Tibial nerve (tissue), 4 donors: ENCODE results near the gene COL8A2. TPM values are rescaled to one million over a fixed set of nuclear protein-coding genes. Genes with fewer than 3 reads are reported as not detected.

Source experiments
- DNase-seq, 2 donors: peaks; one replicate each; pipeline ENCODE4 v3.0.0-alpha.2; 2019; ENCODE audit warnings: low spot score in 2 of 2
- H3K27ac ChIP-seq, 4 donors: fragments of 200-600 bp; sonication (generic) in 3 of 4; one replicate each; pipeline ENCODE4 v1.5.1; 2017 to 2019; ENCODE audit warnings: mild to moderate bottlenecking in 1 of 4
- H3K27me3 ChIP-seq, 2 donors: fragments of 200-600 bp; sonication (generic) in 1 of 2; one replicate each; pipeline versions ENCODE4 v1.5.1 to v1.6.0; 2017 to 2019
- H3K36me3 ChIP-seq, 3 donors: fragments of 200-600 bp; sonication (generic); one replicate each; pipeline ENCODE4 v1.5.1; 2018 to 2019
- H3K4me1 ChIP-seq, 4 donors: fragments of 200-600 bp; sonication (generic) in 3 of 4; one replicate each; pipeline ENCODE4 v1.5.1; 2017 to 2019
- H3K4me3 ChIP-seq, 4 donors: fragments of 200-600 bp; sonication (generic) in 3 of 4; one replicate each; pipeline ENCODE4 v1.5.1; 2017 to 2019; ENCODE audit warnings: mild to moderate bottlenecking in 1 of 4, moderate library complexity in 1 of 4
- H3K9me3 ChIP-seq, 4 donors: fragments of 200-600 bp; sonication (generic) in 3 of 4; one replicate each; pipeline ENCODE4 v1.5.1; 2017 to 2019
- CTCF ChIP-seq, 5 experiments: fragments of 200-600 bp in 3 of 5; fragments of 450-650 bp in 2 of 5; sonication (generic) in 3 of 5; IDR thresholded peaks; one replicate each; pipeline ENCODE4 v1.5.1; 2016 to 2019; ENCODE audit warnings: antibody characterized with exemption in 5 of 5, mild to moderate bottlenecking in 3 of 5, moderate library complexity in 2 of 5
- EP300 ChIP-seq, 2 donors: sonication (generic); formaldehyde crosslinking; IDR thresholded peaks; one replicate each; pipeline ENCODE4 v1.6.1; 2017; ENCODE audit warnings: antibody characterized with exemption in 2 of 2, mild to moderate bottlenecking in 1 of 2
- POLR2A ChIP-seq, 2 donors: fragments of 450-650 bp; IDR thresholded peaks; one replicate each; pipeline ENCODE4 v1.6.1; 2017; ENCODE audit warnings: antibody characterized with exemption in 2 of 2, mild to moderate bottlenecking in 2 of 2, moderate library complexity in 2 of 2
- WGBS, 2 donors: methylation state at CpG; one replicate each; pipeline ENCODE4 v1.1.5; 2018; 5-methylcytosine and 5-hydroxymethylcytosine counted together
- total RNA-seq, 4 donors: library from RNA; depleted of rRNA; stranded (reverse); fragments of >200 nt; gene quantifications; one replicate each; pipeline ENCODE4 v1.1.0, GENCODE V29; 2016

COL8A2 gene
- total RNA-seq, 4 donors from 2014 or later, result 26.7 to 57.9 (median 50.2) TPM

- no peaks in the 10 kb centered on the region for H3K36me3 ChIP-seq
- no peaks in the 10 kb centered on the region for H3K27me3 ChIP-seq
- no peaks in the 10 kb centered on the region for H3K9me3 ChIP-seq
- H3K4me1 ChIP-seq, result peaks cover 0 to 79% (median 57%) of the 10 kb centered on the region in 4 donors
- TF ChIP-seq EP300 (IDR thresholded peaks at IDR 0.05) (peak in 1 of 2 donors; percentile 4), CTCF (IDR thresholded peaks at IDR 0.05) (no peak), POLR2A (IDR thresholded peaks at IDR 0.05) (no peak)
- DNase-seq, result no peak
- H3K27ac ChIP-seq, result peak overlapping the region; percentile 97 to 100 (median 99)
- 1 to 2% methylated on average over 9 of the region's 9 CpGs for WGBS, 2 donors
- peak overlapping the region; percentile 66 to 99 (median 86) for H3K4me3 ChIP-seq
Measured at GRCh38 chr1:36157115-36157903, 32.3 kb upstream of the COL8A2 start.

- H3K36me3 ChIP-seq, result no peaks in the 10 kb centered on the region
- 1 to 3% methylated on average over 16 to 35 of the region's 69 CpGs for WGBS, 2 donors
- peaks cover 0 to 79% (median 58%) of the 10 kb centered on the region in 4 donors for H3K4me1 ChIP-seq
- H3K27ac ChIP-seq, result peak overlapping the region; percentile 97 to 100 (median 99)
- peak; percentile 34 to 58 for DNase-seq
- peak overlapping the region; percentile 66 to 99 (median 86) for H3K4me3 ChIP-seq
- no peaks in the 10 kb centered on the region for H3K9me3 ChIP-seq
- no peaks in the 10 kb centered on the region for H3K27me3 ChIP-seq
- TF ChIP-seq EP300 (IDR thresholded peaks at IDR 0.05) (peak in 1 of 2 donors; percentile 50), POLR2A (IDR thresholded peaks at IDR 0.05) (no peak), CTCF (IDR thresholded peaks at IDR 0.05) (no peak)
Measured at GRCh38 chr1:36156329-36157114, 31.5 kb upstream of the COL8A2 start.

GRCh38 chr1:36155408-36156328 lies 30.6 kb upstream of the COL8A2 start, which contains the start of gene MAP7D1:
Gene MAP7D1, plus strand, starts transcription at chr1:36156160. Its CDS starts 258 bp downstream, at chr1:36156418.
- Histone ChIP-seq H3K9me3 (no peaks in the 10 kb centered on the region), H3K4me1 (peaks cover 0 to 79% (median 60%) of the 10 kb centered on the region in 4 donors), H3K36me3 (no peaks in the 10 kb centered on the region), H3K4me3 (peak within 1 kb of the TSS; percentile 66 to 99 (median 86)), H3K27me3 (no peaks in the 10 kb centered on the region), H3K27ac (peak within 1 kb of the TSS; percentile 97 to 100 (median 99))
- peak; percentile 77 for DNase-seq
- peak in 2 of 5 experiments; percentile 16 to 48 for TF ChIP-seq CTCF (IDR thresholded peaks at IDR 0.05)
- peak in 1 of 2 donors; percentile 93 for TF ChIP-seq EP300 (IDR thresholded peaks at IDR 0.05)
- TF ChIP-seq POLR2A (IDR thresholded peaks at IDR 0.05), result peak; percentile 73 to 83
- 0 to 2% methylated on average over 24 to 47 of the region's 88 CpGs for WGBS, 2 donors

- Histone ChIP-seq H3K4me3 (peak overlapping the region; percentile 66 to 99 (median 82)), H3K27me3 (no peaks in the 10 kb centered on the region), H3K4me1 (peaks cover 0 to 79% (median 60%) of the 10 kb centered on the region in 4 donors), H3K36me3 (no peaks in the 10 kb centered on the region), H3K9me3 (no peaks in the 10 kb centered on the region), H3K27ac (peak overlapping the region; percentile 97 to 100 (median 99))
- TF ChIP-seq EP300 (IDR thresholded peaks at IDR 0.05) (no peak), CTCF (IDR thresholded peaks at IDR 0.05) (no peak), POLR2A (IDR thresholded peaks at IDR 0.05) (no peak)
- 38% methylated on average over 6 of the region's 6 CpGs for WGBS, 2 donors
- DNase-seq, result no peak
Measured at GRCh38 chr1:36154765-36155407, 29.9 kb upstream of the COL8A2 start.
